ENCODE measurements around the gene ISLR2.

DNA sequence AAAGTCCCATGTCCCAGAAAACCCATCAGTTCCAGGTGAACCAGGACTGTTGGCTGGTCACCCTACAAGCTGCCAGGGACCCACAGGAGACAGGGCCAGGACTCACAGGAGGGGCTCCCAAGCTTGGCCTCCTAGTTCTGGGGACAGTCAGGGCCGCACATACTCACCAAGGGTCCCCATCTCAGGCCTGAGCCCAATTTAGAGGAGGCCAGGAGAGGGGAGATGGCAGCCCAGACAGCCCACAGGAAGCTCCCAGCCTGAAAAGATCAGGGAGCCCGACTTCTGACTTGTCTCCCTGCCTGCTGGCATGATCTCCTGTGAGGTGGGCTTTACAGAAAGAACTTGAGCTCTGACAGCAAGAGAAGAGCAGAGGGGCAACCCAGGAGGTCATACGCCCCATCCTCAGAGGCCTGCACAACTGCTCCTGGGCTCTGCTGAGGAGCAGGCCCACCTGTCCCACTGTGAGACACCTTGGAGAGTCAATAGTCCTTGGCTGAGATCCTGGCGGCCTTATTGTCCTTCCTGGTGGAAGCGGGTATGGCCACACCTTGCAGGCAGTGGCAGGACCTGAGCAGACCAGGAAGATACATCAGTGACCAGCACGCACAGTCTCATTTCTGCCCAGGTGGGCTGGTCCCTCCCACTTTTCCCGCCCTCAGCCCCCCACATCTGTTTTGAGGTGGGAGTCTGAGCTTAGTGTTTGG lies 40.6 kb downstream of the ISLR2 start:
- TF ChIP-seq, protein P1, sequence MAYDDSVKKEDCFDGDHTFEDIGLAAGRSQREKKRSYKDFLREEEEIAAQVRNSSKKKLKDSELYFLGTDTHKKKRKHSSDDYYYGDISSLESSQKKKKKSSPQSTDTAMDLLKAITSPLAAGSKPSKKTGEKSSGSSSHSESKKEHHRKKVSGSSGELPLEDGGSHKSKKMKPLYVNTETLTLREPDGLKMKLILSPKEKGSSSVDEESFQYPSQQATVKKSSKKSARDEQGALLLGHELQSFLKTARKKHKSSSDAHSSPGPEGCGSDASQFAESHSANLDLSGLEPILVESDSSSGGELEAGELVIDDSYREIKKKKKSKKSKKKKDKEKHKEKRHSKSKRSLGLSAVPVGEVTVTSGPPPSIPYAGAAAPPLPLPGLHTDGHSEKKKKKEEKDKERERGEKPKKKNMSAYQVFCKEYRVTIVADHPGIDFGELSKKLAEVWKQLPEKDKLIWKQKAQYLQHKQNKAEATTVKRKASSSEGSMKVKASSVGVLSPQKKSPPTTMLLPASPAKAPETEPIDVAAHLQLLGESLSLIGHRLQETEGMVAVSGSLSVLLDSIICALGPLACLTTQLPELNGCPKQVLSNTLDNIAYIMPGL (CRISPR knock-in tag; IDR thresholded peaks at IDR 0.05): no peak
- TF ChIP-seq, protein P2, sequence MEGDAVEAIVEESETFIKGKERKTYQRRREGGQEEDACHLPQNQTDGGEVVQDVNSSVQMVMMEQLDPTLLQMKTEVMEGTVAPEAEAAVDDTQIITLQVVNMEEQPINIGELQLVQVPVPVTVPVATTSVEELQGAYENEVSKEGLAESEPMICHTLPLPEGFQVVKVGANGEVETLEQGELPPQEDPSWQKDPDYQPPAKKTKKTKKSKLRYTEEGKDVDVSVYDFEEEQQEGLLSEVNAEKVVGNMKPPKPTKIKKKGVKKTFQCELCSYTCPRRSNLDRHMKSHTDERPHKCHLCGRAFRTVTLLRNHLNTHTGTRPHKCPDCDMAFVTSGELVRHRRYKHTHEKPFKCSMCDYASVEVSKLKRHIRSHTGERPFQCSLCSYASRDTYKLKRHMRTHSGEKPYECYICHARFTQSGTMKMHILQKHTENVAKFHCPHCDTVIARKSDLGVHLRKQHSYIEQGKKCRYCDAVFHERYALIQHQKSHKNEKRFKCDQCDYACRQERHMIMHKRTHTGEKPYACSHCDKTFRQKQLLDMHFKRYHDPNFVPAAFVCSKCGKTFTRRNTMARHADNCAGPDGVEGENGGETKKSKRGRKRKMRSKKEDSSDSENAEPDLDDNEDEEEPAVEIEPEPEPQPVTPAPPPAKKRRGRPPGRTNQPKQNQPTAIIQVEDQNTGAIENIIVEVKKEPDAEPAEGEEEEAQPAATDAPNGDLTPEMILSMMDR (IDR thresholded peaks at IDR 0.05): no peak
- no peak for TF ChIP-seq ARID4B (CRISPR knock-in tag; IDR thresholded peaks at IDR 0.05; ENCODE audit: borderline replicate concordance)
- no peak for TF ChIP-seq TP53 (CRISPR knock-in tag; IDR thresholded peaks at IDR 0.05)
- TF ChIP-seq AR (CRISPR knock-in tag; IDR thresholded peaks at IDR 0.05): no peak
- TF ChIP-seq CBFB (CRISPR knock-in tag; IDR thresholded peaks at IDR 0.05; ENCODE audit: low read depth): no peak
- no peak for TF ChIP-seq MAX (CRISPR knock-in tag; IDR thresholded peaks at IDR 0.05)
- TF ChIP-seq NR2C2 (CRISPR knock-in tag; IDR thresholded peaks at IDR 0.05): no peak
- no peak for TF ChIP-seq MXD4 (CRISPR knock-in tag; IDR thresholded peaks at IDR 0.05; ENCODE audit: borderline replicate concordance)
- TF ChIP-seq CREM (CRISPR knock-in tag; IDR thresholded peaks at IDR 0.05): no peak

Data from WTC11 (cell line).